Non-pigmented ciliary epithelial cell (primary cell): ENCODE results near the gene RNF11.
"Not testable (repeated sequence)": the region's sequence is repeated elsewhere in the genome, so short reads cannot be mapped to it uniquely, and the experiment has no call there.

Source experiments
- DNase-seq: peaks from one replicate; pipeline ENCODE4 v3.0.0-alpha.2; 2010; ENCODE audit warnings: low read depth

The RNF11 gene

GRCh38 chr1:51228471-51228870 is 7.6 kb upstream of the RNF11 start:
- DNase-seq, result not testable (repeated sequence)

- DNase-seq, result no peak
Measured at GRCh38 chr1:51230501-51231078, 5.5 kb upstream of the RNF11 start.

- no peak for DNase-seq
Measured at GRCh38 chr1:51231120-51231519, 5.0 kb upstream of the RNF11 start.

- no peak for DNase-seq
Measured at GRCh38 chr1:51231896-51232295, 4.2 kb upstream of the RNF11 start.

GRCh38 chr1:51234236-51234635 is 1.8 kb upstream of the RNF11 start:
- DNase-seq, result not testable (repeated sequence)

- DNase-seq, result no peak
Measured at GRCh38 chr1:51234721-51235425, 1.2 kb upstream of the RNF11 start.

- no peak for DNase-seq
Measured at GRCh38 chr1:51236531-51237350, 668 bp downstream of the RNF11 start.

GRCh38 chr1:51237351-51238033 is 1.4 kb downstream of the RNF11 start:
- DNase-seq, result peak; percentile 30

GRCh38 chr1:51238034-51238403 is 1.9 kb downstream of the RNF11 start:
- no peak for DNase-seq

GRCh38 chr1:51240084-51240483 is 4.0 kb downstream of the RNF11 start:
- no peak for DNase-seq

GRCh38 chr1:51241119-51241518 is 5.0 kb downstream of the RNF11 start:
- no peak for DNase-seq

GRCh38 chr1:51242546-51242945 is 6.5 kb downstream of the RNF11 start:
- DNase-seq, result no peak

GRCh38 chr1:51247022-51247421 is 10.9 kb downstream of the RNF11 start:
- no peak for DNase-seq

- no peak for DNase-seq
Measured at GRCh38 chr1:51247499-51247898, 11.4 kb downstream of the RNF11 start.

GRCh38 chr1:51249445-51249844 is 13.4 kb downstream of the RNF11 start:
- DNase-seq, result no peak

GRCh38 chr1:51250729-51251128 is 14.7 kb downstream of the RNF11 start:
- not testable (repeated sequence) for DNase-seq

GRCh38 chr1:51251165-51251564 is 15.1 kb downstream of the RNF11 start:
- DNase-seq, result not testable (repeated sequence)

GRCh38 chr1:51252366-51252765 is 16.3 kb downstream of the RNF11 start:
- DNase-seq, result no peak

- no peak for DNase-seq
Measured at GRCh38 chr1:51253691-51254090, 17.6 kb downstream of the RNF11 start.

- no peak for DNase-seq
Measured at GRCh38 chr1:51255331-51255730, 19.3 kb downstream of the RNF11 start.

- no peak for DNase-seq
Measured at GRCh38 chr1:51263147-51263877, 27.2 kb downstream of the RNF11 start.

GRCh38 chr1:51264451-51264850 is 28.4 kb downstream of the RNF11 start:
- DNase-seq, result peak; percentile 92
